BE2C (cell line): ENCODE results near the gene TRIM68.

ENCODE experiments used
- DNase-seq: peaks from one replicate; pipeline ENCODE4 v3.0.0-alpha.2; 2020
- H3K27me3 ChIP-seq: fragments of 250-450 bp; sonication (Bioruptor Pico); 2 replicates; pipeline ENCODE4 v1.5.1; 2020; ENCODE audit warnings: mild to moderate bottlenecking
- H3K36me3 ChIP-seq: fragments of 250-450 bp; sonication (Bioruptor Pico); 2 replicates; pipeline ENCODE4 v1.5.1; 2020; ENCODE audit warnings: mild to moderate bottlenecking
- H3K4me1 ChIP-seq: fragments of 250-450 bp; sonication (Bioruptor Pico); 2 replicates; pipeline ENCODE4 v1.5.1; 2020
- H3K4me3 ChIP-seq: 2 replicates; pipeline ENCODE4 v1.5.1; 2011; ENCODE audit warnings: low read depth, low read length
- H3K9me3 ChIP-seq: fragments of 250-450 bp; sonication (Bioruptor Pico); 2 replicates; pipeline ENCODE4 v1.5.1; 2020
- TF ChIP-seq, protein P1 (sequence below): IDR thresholded peaks from 2 replicates; pipeline ENCODE4 v1.5.1; 2012; ENCODE audit warnings: mild to moderate bottlenecking, low read depth, low read length

TRIM68 gene

DNA sequence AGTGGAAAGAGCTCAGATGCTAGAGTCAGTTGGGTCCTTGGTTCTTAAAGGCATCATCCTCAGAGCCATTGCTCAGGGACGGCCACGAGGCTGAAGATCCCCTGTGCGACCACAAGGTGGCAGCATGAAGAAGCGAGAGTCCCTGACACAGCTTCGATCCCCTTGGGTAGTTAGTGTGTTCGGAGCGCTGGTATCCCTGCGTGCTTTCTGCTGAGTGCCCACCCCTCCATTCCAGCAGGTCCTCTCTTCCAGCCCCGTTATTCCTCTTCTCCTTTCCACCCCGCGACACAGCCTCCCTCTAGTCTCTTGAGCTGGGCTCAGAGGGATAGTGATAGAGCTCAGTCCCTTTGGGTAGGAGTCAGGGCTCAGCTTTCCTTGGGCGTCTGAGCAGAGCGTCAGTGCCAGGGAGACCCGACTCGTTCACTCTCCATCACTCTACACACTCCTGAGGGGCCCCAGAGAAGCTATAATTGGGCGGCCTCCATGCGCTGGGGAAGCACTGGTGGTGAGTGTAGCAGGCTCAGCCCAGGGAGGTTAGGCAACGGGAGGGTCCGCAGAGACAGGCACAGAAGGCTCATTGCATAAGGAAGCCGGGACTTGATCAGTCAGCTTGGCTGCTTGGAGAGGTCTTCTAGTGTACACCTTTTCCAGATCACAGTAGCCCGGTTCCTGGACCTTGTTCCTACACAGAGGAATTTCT, 29.1 kb upstream of the TRIM68 start, which contains the start of gene OR51D1:
Gene OR51D1 (plus strand): TSS at position 516 of the 700 bp plus-strand sequence. CDS start 2,314 bp downstream, outside the sequence.
- H3K9me3 ChIP-seq, result no peaks in the 10 kb centered on the region
- H3K4me1 ChIP-seq, result no peaks in the 10 kb centered on the region
- DNase-seq, result peak; percentile 48
- no peaks in the 10 kb centered on the region for H3K36me3 ChIP-seq
- TF ChIP-seq, protein P1, sequence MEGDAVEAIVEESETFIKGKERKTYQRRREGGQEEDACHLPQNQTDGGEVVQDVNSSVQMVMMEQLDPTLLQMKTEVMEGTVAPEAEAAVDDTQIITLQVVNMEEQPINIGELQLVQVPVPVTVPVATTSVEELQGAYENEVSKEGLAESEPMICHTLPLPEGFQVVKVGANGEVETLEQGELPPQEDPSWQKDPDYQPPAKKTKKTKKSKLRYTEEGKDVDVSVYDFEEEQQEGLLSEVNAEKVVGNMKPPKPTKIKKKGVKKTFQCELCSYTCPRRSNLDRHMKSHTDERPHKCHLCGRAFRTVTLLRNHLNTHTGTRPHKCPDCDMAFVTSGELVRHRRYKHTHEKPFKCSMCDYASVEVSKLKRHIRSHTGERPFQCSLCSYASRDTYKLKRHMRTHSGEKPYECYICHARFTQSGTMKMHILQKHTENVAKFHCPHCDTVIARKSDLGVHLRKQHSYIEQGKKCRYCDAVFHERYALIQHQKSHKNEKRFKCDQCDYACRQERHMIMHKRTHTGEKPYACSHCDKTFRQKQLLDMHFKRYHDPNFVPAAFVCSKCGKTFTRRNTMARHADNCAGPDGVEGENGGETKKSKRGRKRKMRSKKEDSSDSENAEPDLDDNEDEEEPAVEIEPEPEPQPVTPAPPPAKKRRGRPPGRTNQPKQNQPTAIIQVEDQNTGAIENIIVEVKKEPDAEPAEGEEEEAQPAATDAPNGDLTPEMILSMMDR, result peak; percentile 73
- no peaks in the 10 kb centered on the region for H3K27me3 ChIP-seq
- H3K4me3 ChIP-seq, result no peak within 1 kb of the TSS

DNA sequence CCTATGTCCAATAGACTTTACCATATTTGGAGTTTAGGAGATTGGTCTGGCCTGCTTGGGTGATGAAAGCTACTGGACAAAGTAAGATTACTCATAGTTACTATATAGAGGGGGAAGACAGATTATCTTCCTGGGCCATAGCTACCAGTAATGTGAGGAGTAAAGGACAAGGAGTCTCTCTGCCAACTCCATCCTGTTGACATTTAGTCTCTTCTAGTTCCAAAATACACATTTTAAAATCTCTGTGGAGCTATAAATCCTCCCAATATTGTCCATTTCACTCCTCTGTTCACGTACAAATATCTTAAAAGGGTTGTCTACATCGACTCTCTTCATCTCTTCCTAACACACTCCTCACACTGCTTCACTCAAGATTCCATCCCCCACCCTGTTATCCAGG, 28.1 kb upstream of the TRIM68 start:
- Histone ChIP-seq H3K9me3 (no peaks in the 10 kb centered on the region), H3K36me3 (no peaks in the 10 kb centered on the region), H3K4me1 (no peaks in the 10 kb centered on the region), H3K4me3 (no peak overlapping the region), H3K27me3 (no peaks in the 10 kb centered on the region)
- TF ChIP-seq, protein P1, result no peak
- no peak for DNase-seq

DNA sequence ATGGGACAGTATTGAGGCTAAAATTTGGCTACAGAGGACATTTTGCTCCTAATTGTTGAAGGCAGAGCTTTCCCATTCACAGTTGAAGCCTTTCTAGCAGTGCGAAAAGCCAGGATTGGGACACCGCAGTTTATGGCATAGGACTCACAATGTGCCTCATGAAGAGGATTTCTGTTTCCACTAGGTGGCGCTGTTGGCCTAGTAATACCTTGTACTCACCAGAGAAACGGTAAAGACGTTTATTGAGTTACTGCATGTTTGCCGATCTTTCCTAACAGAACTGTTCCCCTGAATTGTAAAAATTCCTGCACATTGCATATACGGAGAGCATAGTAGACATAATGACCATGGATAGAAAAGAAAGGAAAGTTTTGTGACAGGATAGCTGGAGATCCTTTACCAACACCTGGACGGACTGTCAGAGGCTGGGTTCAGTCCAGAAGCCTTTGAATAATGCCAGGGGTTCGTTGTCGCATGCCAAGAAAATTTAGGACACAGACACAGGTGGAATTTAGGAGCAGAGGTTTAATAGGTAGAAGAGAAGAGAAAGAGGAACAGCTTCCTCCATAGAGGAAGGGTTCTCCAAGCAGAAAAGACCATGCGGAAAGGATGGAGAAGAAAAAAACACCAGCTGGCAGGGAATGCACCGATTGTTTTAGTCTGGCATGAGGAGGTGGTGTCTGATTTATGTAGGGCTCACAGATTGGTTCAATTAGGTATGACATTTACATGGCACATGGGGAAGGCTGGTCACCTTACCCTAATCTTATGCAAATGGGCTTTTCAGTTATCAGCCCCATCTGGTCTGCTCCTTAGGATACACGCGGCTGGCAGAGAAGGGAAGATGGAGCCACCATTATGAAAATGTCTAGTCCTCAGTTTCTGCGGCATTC, 18.4 kb upstream of the TRIM68 start:
- Histone ChIP-seq H3K27me3 (no peaks in the 10 kb centered on the region), H3K9me3 (no peaks in the 10 kb centered on the region), H3K4me3 (no peak overlapping the region), H3K4me1 (no peaks in the 10 kb centered on the region), H3K36me3 (no peaks in the 10 kb centered on the region)
- DNase-seq, result peak; percentile 73
- TF ChIP-seq, protein P1, result peak; percentile 65

DNA sequence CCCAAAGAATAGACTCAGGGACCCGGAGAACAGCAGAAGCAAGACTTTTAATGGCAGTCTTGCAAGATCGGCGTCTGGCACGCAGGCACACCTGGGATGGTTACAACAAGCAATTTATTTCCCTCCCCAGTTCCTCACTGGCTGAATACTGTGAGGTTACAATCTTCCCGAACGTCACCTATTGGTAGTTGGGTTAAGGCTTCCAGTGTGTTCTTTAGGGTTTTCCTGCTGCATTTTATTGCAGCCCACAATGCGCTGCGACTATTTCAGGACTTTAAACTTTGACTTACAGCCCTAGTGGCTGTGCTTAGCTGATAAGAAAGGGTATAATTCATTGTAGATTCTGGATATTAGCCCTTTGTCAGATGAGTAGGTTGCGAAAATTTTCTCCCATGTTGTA, 11.5 kb upstream of the TRIM68 start:
- no peak for DNase-seq
- no peaks in the 10 kb centered on the region for H3K27me3 ChIP-seq
- TF ChIP-seq, protein P1, result no peak
- H3K9me3 ChIP-seq, result no peaks in the 10 kb centered on the region
- no peak overlapping the region for H3K4me3 ChIP-seq
- no peaks in the 10 kb centered on the region for H3K4me1 ChIP-seq
- H3K36me3 ChIP-seq, result no peaks in the 10 kb centered on the region

DNA sequence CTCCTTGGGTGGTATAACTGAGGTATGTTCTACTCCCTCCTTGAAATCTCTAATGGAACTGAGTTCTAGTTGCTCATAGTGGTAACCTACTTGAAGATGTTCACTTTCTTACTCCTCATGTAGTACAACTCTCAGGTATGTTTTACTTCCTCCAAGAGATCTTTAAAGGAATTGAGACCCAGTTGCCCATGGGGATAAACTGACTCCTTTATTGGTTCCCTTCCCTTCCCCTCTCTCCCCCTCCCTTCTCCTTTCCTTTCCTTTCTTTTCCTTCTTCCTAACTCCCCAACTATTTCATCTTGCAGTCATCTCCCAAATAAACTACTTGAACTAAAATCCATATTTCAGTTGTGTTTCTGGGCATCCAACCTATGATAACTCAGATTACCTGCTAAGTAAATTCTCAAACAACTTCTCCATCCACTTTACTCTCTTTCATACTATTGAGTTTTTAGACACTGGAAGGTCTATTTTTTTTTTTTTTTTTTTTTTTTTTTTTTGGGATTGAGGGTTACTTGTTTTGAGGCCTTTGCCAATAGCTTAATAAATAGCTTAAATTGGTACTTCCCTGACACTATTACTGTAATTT, 7.9 kb upstream of the TRIM68 start:
- Histone ChIP-seq H3K4me1 (no peaks in the 10 kb centered on the region), H3K4me3 (no peak overlapping the region), H3K9me3 (no peaks in the 10 kb centered on the region), H3K36me3 (no peaks in the 10 kb centered on the region), H3K27me3 (no peaks in the 10 kb centered on the region)
- TF ChIP-seq, protein P1, result no peak
- no peak for DNase-seq
